ENCODE measurements around the gene WNT5A. TPM values are rescaled to one million over a fixed set of nuclear protein-coding genes. Genes with fewer than 3 reads are reported as not detected.

The WNT5A gene
- total RNA-seq, 4 donors from 2014 or later: 6.2 to 96.5 (median 23.1) TPM

DNA sequence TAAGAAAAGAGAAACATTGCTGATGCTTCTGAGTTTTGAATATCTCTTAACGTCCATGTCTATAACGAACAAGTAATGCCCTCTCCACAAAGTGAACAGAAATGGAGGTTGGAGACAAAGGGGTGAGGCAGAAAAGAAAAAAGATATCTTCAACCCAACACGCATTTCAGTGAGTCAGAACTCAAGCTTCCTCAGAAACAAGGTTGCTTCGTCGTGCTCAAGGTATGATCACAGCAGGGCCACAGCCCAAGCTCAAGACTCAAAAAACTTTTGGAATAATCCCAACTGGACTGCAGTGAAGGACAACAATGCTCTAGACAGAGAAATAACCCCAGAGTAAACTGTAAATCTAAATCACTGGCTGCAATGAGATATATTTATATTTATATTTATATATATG is 18.9 kb downstream of the WNT5A start:
- Histone ChIP-seq H3K27me3 (no peaks in the 10 kb centered on the region), H3K36me3 (no peaks in the 10 kb centered on the region), H3K4me3 (no peak overlapping the region), H3K4me1 (no peaks in the 10 kb centered on the region), H3K9me3 (no peaks in the 10 kb centered on the region), H3K27ac (no peak overlapping the region)
- TF ChIP-seq, protein P1, sequence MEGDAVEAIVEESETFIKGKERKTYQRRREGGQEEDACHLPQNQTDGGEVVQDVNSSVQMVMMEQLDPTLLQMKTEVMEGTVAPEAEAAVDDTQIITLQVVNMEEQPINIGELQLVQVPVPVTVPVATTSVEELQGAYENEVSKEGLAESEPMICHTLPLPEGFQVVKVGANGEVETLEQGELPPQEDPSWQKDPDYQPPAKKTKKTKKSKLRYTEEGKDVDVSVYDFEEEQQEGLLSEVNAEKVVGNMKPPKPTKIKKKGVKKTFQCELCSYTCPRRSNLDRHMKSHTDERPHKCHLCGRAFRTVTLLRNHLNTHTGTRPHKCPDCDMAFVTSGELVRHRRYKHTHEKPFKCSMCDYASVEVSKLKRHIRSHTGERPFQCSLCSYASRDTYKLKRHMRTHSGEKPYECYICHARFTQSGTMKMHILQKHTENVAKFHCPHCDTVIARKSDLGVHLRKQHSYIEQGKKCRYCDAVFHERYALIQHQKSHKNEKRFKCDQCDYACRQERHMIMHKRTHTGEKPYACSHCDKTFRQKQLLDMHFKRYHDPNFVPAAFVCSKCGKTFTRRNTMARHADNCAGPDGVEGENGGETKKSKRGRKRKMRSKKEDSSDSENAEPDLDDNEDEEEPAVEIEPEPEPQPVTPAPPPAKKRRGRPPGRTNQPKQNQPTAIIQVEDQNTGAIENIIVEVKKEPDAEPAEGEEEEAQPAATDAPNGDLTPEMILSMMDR (IDR thresholded peaks at IDR 0.05): no peak
- no peak for TF ChIP-seq POLR2A (IDR thresholded peaks at IDR 0.05)
- no peak for DNase-seq
- intact Hi-C loops (cut with DNase I; ENCODE audit: low total_unique reads): no loop called here

DNA sequence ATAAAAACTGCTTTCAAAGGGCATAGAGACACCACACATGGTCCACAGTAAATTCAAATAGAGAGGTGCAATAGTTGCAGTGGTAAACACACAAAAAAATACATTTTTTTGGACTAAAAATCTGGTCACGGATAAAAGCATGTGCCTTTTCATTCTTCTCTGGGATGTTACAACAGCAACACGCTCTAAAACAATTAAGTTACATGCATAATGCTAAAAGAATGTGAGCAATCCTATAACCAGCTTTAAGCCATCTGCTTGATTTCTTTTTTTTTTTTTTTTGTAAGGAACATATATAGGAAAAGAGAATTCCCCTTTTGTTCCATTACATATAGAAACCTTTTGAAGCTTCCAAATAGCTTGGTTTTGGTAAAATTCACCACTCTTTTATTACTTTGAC is 20.0 kb downstream of the WNT5A start:
- no peaks in the 10 kb centered on the region for H3K27me3 ChIP-seq
- no peaks in the 10 kb centered on the region for H3K9me3 ChIP-seq
- no peak for TF ChIP-seq POLR2A (IDR thresholded peaks at IDR 0.05)
- TF ChIP-seq, protein P1 (IDR thresholded peaks at IDR 0.05): no peak
- no peak overlapping the region for H3K4me3 ChIP-seq
- intact Hi-C loops (cut with DNase I; ENCODE audit: low total_unique reads): no loop called here
- no peak for DNase-seq
- no peaks in the 10 kb centered on the region for H3K4me1 ChIP-seq
- no peaks in the 10 kb centered on the region for H3K36me3 ChIP-seq
- H3K27ac ChIP-seq: no peak overlapping the region

DNA sequence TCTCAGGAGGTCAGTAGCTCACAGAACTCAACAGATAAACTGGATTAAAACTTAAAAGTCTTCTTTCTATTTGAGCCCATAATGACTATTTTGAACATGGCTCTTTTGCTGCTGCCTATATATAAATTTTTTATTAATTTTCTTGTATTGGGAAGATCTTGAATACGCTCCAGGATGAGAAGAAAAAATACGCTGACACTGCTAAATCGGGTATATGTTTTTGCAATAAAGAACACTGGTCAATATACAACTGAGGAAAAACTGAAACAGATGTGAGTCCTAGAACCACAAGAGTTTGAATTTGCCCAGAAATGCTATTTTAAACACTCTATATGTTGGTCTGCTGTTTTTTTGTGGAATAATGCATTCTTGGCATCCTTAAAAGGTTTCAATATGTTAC is 20.6 kb downstream of the WNT5A start:
- H3K27ac ChIP-seq: no peak overlapping the region
- TF ChIP-seq, protein P1 (IDR thresholded peaks at IDR 0.05): no peak
- TF ChIP-seq POLR2A (IDR thresholded peaks at IDR 0.05): no peak
- intact Hi-C loops (cut with DNase I; ENCODE audit: low total_unique reads): no loop called here
- H3K4me1 ChIP-seq: no peaks in the 10 kb centered on the region
- H3K9me3 ChIP-seq: no peaks in the 10 kb centered on the region
- no peak for DNase-seq
- H3K4me3 ChIP-seq: no peak overlapping the region
- H3K27me3 ChIP-seq: no peaks in the 10 kb centered on the region
- H3K36me3 ChIP-seq: no peaks in the 10 kb centered on the region

DNA sequence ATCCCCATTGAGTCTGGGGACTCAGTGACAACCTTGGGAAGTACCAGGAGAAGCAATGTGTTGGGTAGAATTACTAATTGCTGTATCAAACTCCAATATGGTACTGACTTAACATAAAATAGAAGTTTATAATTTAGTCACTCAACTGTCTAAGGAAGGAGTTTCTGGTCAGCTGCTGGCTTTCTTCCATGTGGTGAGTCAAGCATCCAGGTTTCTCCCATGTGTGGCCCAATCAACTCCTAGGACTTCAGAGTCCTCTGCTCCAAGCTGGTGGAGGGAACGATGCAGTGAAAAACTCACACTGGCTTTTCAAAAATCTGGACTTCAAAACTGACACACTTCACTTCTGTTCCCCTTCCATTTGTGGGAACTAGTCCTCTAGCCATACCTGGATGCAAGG is 25.2 kb downstream of the WNT5A start:
- Histone ChIP-seq H3K27me3 (no peaks in the 10 kb centered on the region), H3K27ac (no peak overlapping the region), H3K36me3 (no peaks in the 10 kb centered on the region), H3K4me1 (no peaks in the 10 kb centered on the region), H3K9me3 (no peaks in the 10 kb centered on the region), H3K4me3 (no peak overlapping the region)
- no peak for TF ChIP-seq POLR2A (IDR thresholded peaks at IDR 0.05)
- TF ChIP-seq, protein P1 (IDR thresholded peaks at IDR 0.05): no peak
- intact Hi-C loops (cut with DNase I; ENCODE audit: low total_unique reads): no loop called here
- DNase-seq: no peak

DNA sequence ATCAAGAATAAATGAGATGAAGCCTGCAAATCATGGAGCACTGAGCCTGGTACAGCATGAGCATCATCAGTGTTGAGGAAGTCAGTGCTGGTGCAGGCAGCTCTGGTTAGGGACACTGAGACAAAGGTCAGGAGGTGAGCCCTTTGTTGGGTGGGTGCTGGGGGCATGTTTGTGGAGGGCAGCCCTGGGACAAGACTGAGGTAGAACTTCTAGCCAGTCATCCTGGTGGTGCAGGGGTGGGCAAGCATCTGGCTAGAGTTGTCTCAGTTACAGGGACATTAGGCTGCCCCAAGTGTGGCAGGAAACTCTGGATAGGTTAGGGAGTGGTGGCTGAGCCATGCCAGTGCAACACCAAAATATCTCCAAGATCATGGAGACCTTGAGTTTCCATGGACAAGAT is 27.3 kb downstream of the WNT5A start:
- intact Hi-C loops (cut with DNase I; ENCODE audit: low total_unique reads): no loop called here
- no peaks in the 10 kb centered on the region for H3K27me3 ChIP-seq
- H3K27ac ChIP-seq: no peak overlapping the region
- H3K4me3 ChIP-seq: no peak overlapping the region
- H3K9me3 ChIP-seq: no peaks in the 10 kb centered on the region
- DNase-seq: no peak
- no peaks in the 10 kb centered on the region for H3K36me3 ChIP-seq
- H3K4me1 ChIP-seq: no peaks in the 10 kb centered on the region
- TF ChIP-seq, protein P1 (IDR thresholded peaks at IDR 0.05): no peak
- TF ChIP-seq POLR2A (IDR thresholded peaks at IDR 0.05): no peak

Data from uterus (tissue), 4 donors.